GOT3 (cell line): ENCODE measurements around the gene THADA.
"Not testable (repeated sequence)": the region's sequence is repeated elsewhere in the genome, so short reads cannot be mapped to it uniquely, and the experiment has no call there.

Experiments
- DNase-seq: peaks from one replicate; lab custom pipeline; 2025; ENCODE audit warnings: mixed read lengths; lab: John Stamatoyannopoulos, UW

The THADA gene

GRCh38 chr2:43594875-43595274 lies 963 bp downstream of the THADA start:
- no peak for DNase-seq

GRCh38 chr2:43593254-43593653 lies 2.6 kb downstream of the THADA start:
- no peak for DNase-seq

GRCh38 chr2:43592443-43592842 lies 3.4 kb downstream of the THADA start:
- no peak for DNase-seq

- DNase-seq = no peak
These were observed 10.1 kb downstream of the THADA start for GRCh38 chr2:43585708-43586107.

- DNase-seq = no peak
These were observed 16.4 kb downstream of the THADA start for GRCh38 chr2:43579275-43579981.

- DNase-seq = no peak
These were observed 18.6 kb downstream of the THADA start for GRCh38 chr2:43576981-43577892.

- DNase-seq = no peak
These were observed 23.6 kb downstream of the THADA start for GRCh38 chr2:43572244-43572643.

- DNase-seq = no peak
These were observed 25.9 kb downstream of the THADA start for GRCh38 chr2:43569921-43570320.

- DNase-seq = no peak
These were observed 27.6 kb downstream of the THADA start for GRCh38 chr2:43568228-43568627.

GRCh38 chr2:43566461-43566729 lies 29.4 kb downstream of the THADA start:
- no peak for DNase-seq

GRCh38 chr2:43563679-43564078 lies 32.2 kb downstream of the THADA start:
- no peak for DNase-seq

GRCh38 chr2:43560231-43560547 lies 35.6 kb downstream of the THADA start:
- DNase-seq = no peak

- no peak for DNase-seq
These were observed 36.2 kb downstream of the THADA start for GRCh38 chr2:43559391-43560230.

- DNase-seq = no peak
These were observed 38.6 kb downstream of the THADA start for GRCh38 chr2:43557196-43557595.

- no peak for DNase-seq
These were observed 39.6 kb downstream of the THADA start for GRCh38 chr2:43556256-43556655.

- no peak for DNase-seq
These were observed 42.4 kb downstream of the THADA start for GRCh38 chr2:43553341-43553855.

GRCh38 chr2:43551990-43552389 lies 43.8 kb downstream of the THADA start:
- no peak for DNase-seq

- not testable (repeated sequence) for DNase-seq
These were observed 47.5 kb downstream of the THADA start for GRCh38 chr2:43548381-43548780.

- DNase-seq = no peak
These were observed 53.4 kb downstream of the THADA start for GRCh38 chr2:43542285-43542933.

- DNase-seq = no peak
These were observed 54.7 kb downstream of the THADA start for GRCh38 chr2:43541165-43541564.

GRCh38 chr2:43540021-43540779 lies 55.6 kb downstream of the THADA start:
- no peak for DNase-seq
